Endothelial cell of umbilical vein (primary cell): Measurements from ENCODE around the gene LYRM9. TPM values are rescaled to one million over a fixed set of nuclear protein-coding genes. Genes with fewer than 3 reads are reported as not detected.

Experiments
- polyA plus RNA-seq, 4 experiments: library from polyadenylated mRNA; depleted of rRNA in 3 of 4; stranded (reverse) in 3 of 4; unstranded in 1 of 4; fragments of >200 nt; gene quantifications; 2 replicates each; pipeline versions ENCODE4 v1.2.1 to v1.2.3, GENCODE V29; 2011 to 2012; ENCODE audit warnings: missing spikeins in 1 of 4
- total RNA-seq: library from RNA; stranded (reverse); gene quantifications from 2 replicates; pipeline ENCODE4 v1.2.3, GENCODE V29; 2021

Gene LYRM9
- total and polyA plus RNA-seq, 2 donors (not counting 3 experiments of a cell fraction or from before 2014, with no cell fraction given): 3.0 to 4.0 TPM

Other genes starting within 250 kb of the LYRM9 start
- gene NOS2, start 92.8 kb downstream of the LYRM9 start, total RNA-seq: not detected in 2 replicates
- 0.01 TPM in 1 of 2 replicates, not detected in the other for gene NOS2, start 92.8 kb downstream of the LYRM9 start, polyA plus RNA-seq
- gene NLK, start 149.3 kb upstream of the LYRM9 start, total RNA-seq: 32.6 and 34.2 TPM in 2 replicates
- gene NLK, start 149.3 kb upstream of the LYRM9 start, polyA plus RNA-seq: 21.8 and 23.8 TPM in 2 replicates